Activated CD4-positive, alpha-beta memory T cell treated with anti-CD3 and anti-CD28 coated beads, Interleukin-2, amount 10 ng/mL, durations not matched to agents 7 days and 5 days (primary cell): ENCODE data around the gene CTSH. TPM values are rescaled to one million over a fixed set of nuclear protein-coding genes. Genes with fewer than 3 reads are reported as not detected.

ENCODE experiments used
- CTCF ChIA-PET: fragments of 350-600 bp; sonication (Branson Sonifier 250); formaldehyde crosslinking; loops from one replicate; lab custom pipeline; 2021; ENCODE audit warnings: antibody characterized with exemption, inconsistent platforms; lab: Charles Lee
- POLR2A ChIA-PET: fragments of 350-600 bp; sonication (Branson Sonifier 250); formaldehyde crosslinking; loops from one replicate; lab custom pipeline; 2021; ENCODE audit warnings: antibody characterized with exemption; lab: Charles Lee
- DNase-seq: peaks from one replicate; pipeline ENCODE4 v3.0.0-alpha.2; 2020
- H3K27ac Mint-ChIP-seq: one replicate; pipeline ENCODE4 v1.8.0; 2021; ENCODE audit warnings: mild to moderate bottlenecking, mixed read lengths
- H3K27me3 Mint-ChIP-seq: one replicate; pipeline ENCODE4 v1.8.0; 2021; ENCODE audit warnings: mixed read lengths
- H3K36me3 Mint-ChIP-seq: one replicate; pipeline ENCODE4 v1.8.0; 2021; ENCODE audit warnings: low read depth, mixed read lengths
- H3K4me1 Mint-ChIP-seq: one replicate; pipeline ENCODE4 v1.8.0; 2021; ENCODE audit warnings: mixed read lengths
- H3K4me3 Mint-ChIP-seq: one replicate; pipeline ENCODE4 v1.8.0; 2021; ENCODE audit warnings: mild to moderate bottlenecking, mixed read lengths
- H3K9me3 Mint-ChIP-seq: one replicate; pipeline ENCODE4 v1.8.0; 2021; ENCODE audit warnings: mixed read lengths
- total RNA-seq, 2 experiments: library from RNA; stranded (reverse); gene quantifications; one replicate each; pipeline ENCODE4 v1.2.3, GENCODE V29; 2021

The CTSH gene
- 100 to 1,000 TPM; 257 to 273 TPM for total RNA-seq

GRCh38 chr15:78944669-78945407 is at the start of gene CTSH:
TSS of gene CTSH (minus strand) at chr15:78945046. CDS start at chr15:78944981, 65 bp downstream.
- H3K27ac Mint-ChIP-seq: peak within 1 kb of the TSS; percentile 75
- CTCF ChIA-PET: no interaction called here
- peak within 1 kb of the TSS; percentile 83 for H3K4me3 Mint-ChIP-seq
- POLR2A ChIA-PET: interaction anchor here (0.9 to 2.1 kb wide), 8 partner anchors 9 to 380 kb away, joined by 3 to 12 read pairs (median 3); partner anchors contain the start of genes CHRNA5 and MORF4L1
- peaks cover 32% of the 10 kb centered on the region for H3K4me1 Mint-ChIP-seq
- peak; percentile 84 for DNase-seq
- no peaks in the 10 kb centered on the region for H3K9me3 Mint-ChIP-seq
- peaks cover 30% of the 10 kb centered on the region for H3K36me3 Mint-ChIP-seq
- H3K27me3 Mint-ChIP-seq: peaks cover 3% of the 10 kb centered on the region

- H3K27me3 Mint-ChIP-seq: peaks cover 2% of the 10 kb centered on the region
- no peaks in the 10 kb centered on the region for H3K9me3 Mint-ChIP-seq
- ChIA-PET CTCF (interaction anchor here (1.2 kb wide), 1 partner anchor 13 kb away, joined by 4 read pairs; no protein-coding TSS in a partner anchor), POLR2A (no interaction called here)
- no peak for DNase-seq
- H3K36me3 Mint-ChIP-seq: no peaks in the 10 kb centered on the region
- H3K27ac Mint-ChIP-seq: no peak overlapping the region
- H3K4me1 Mint-ChIP-seq: peaks cover under 1% of the 10 kb centered on the region
- no peak overlapping the region for H3K4me3 Mint-ChIP-seq
These were observed 49.2 kb upstream of the CTSH start for GRCh38 chr15:78993931-78994530.

DNA sequence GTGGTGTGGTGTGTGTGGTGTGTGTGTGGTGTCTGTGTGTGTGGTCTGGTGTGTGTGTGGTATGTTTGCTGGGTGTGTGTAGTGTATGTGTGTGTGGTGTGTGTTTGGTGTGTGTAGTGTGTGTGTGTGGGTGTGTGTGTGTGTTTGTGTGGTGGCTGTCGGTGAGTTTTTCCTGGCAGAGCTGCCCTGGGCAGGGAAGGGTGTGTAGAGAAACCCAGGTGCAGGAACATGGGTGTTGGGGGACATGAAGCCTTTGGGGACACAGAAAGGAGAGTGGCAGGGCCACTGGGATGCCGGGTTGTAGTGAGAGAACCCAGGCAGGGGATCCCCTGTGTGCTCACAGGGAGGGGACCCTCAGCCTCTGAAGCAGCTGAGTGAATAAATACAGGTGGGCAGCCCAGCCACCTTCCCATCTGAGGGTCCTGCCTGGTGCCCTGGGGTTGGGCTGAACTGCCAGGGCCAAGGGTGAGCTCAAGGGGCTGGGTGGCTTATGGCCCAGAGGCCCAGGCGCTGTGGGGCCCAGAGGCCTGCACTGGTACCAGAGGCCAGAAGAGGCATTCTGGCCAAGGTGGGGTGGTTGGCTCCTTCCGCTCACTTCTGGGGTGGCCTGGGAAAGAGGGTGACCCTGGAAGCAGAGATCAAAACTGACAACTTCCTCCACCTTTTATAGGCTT is 48.5 kb upstream of the CTSH start:
- no peak for DNase-seq
- ChIA-PET CTCF (interaction anchor here (1.2 kb wide), 1 partner anchor 12 kb away, joined by 4 read pairs; no protein-coding TSS in a partner anchor), POLR2A (no interaction called here)
- peaks cover 7% of the 10 kb centered on the region for H3K4me1 Mint-ChIP-seq
- no peak overlapping the region for H3K4me3 Mint-ChIP-seq
- no peak overlapping the region for H3K27ac Mint-ChIP-seq
- H3K27me3 Mint-ChIP-seq: peaks cover 2% of the 10 kb centered on the region
- H3K36me3 Mint-ChIP-seq: no peaks in the 10 kb centered on the region
- no peaks in the 10 kb centered on the region for H3K9me3 Mint-ChIP-seq

DNA sequence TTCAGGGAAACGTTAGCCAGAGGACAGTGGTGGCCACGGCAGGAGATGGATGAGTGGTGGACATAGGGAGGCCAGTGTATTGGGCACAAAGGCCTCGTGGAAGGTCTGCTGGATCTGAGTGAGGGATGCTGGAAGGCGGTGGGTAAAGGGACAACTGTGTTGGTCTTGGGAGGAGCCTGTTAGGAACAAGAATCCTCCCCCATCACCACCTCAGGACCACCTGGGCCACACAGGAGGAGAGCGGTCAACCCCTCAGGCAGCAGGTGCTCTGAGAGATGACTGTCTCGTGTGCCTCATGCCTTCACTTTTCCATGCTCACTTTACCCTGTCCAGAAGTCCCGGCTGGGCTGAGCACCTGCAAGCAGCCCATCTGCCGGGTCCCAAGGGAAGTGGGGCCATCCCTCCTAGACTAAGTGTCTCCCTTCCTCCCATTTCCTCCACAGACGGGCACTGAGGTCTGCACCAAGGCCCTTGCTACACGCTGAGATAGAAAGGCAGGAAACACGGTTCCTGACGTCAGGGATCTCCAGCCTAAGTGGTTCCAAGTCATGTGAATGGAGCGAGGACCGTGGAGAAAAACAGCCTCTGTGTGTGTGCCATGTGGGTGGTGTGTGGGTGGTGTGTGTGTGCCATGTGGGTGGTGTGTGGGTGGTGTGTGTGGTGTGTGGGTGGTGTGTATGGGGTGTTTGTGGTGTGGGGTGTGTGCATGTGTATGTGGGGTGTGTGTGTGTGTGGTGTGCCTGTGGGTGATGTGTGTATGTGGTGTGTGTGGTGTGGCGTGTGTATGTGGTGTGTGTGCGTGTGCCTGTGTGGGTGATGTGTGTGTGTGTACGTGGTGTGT is 47.8 kb upstream of the CTSH start:
- CTCF ChIA-PET: interaction anchor here (1.2 kb wide), 1 partner anchor 12 kb away, joined by 4 read pairs; no protein-coding TSS in a partner anchor
- H3K27me3 Mint-ChIP-seq: peaks cover 2% of the 10 kb centered on the region
- H3K4me3 Mint-ChIP-seq: no peak overlapping the region
- DNase-seq: no peak
- no peaks in the 10 kb centered on the region for H3K9me3 Mint-ChIP-seq
- POLR2A ChIA-PET: no interaction called here
- no peak overlapping the region for H3K27ac Mint-ChIP-seq
- peaks cover 14% of the 10 kb centered on the region for H3K4me1 Mint-ChIP-seq
- no peaks in the 10 kb centered on the region for H3K36me3 Mint-ChIP-seq

DNA sequence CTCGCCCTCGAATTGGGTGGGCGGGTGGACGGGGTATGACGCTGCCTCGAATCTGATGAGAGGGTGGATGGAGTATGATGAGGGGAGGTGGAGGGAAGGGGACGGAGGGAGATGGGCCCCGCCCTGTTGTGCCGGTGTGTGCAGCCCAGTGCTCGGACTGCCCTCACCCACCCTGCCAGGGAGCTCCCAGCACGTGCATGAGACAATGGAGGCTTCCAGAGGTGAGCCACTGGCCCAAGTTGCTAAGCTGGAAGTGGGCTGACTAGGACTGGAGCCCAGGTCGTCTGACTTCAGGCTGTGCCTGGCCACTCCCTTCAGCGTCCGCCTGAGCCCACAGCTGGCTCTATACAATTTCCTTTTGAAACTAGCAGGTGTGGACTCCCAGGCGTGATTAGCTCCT is 47.0 kb upstream of the CTSH start:
- H3K27ac Mint-ChIP-seq: no peak overlapping the region
- H3K9me3 Mint-ChIP-seq: no peaks in the 10 kb centered on the region
- H3K27me3 Mint-ChIP-seq: peaks cover 2% of the 10 kb centered on the region
- ChIA-PET POLR2A (no interaction called here), CTCF (no interaction called here)
- DNase-seq: no peak
- no peaks in the 10 kb centered on the region for H3K36me3 Mint-ChIP-seq
- no peak overlapping the region for H3K4me3 Mint-ChIP-seq
- H3K4me1 Mint-ChIP-seq: peaks cover 15% of the 10 kb centered on the region

DNA sequence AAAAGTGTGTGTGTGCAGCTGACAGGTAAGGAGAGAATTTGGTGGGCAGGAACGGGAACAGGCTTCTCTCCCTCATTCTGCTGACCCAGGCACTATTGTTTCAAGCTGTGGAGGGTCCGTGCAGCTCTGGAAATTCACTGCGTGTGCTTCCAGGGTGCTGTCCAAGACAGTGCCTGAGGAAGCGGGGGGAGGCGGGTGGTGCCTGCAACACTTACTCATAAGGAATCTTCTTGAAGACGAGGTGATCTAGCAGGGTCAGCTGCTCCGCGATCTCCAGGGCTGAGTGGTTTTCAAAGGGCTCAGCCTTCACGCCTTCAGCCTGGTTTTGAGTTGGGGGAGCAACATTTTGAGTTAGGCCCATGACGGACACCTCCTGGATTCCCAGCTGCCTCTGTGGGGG is 46.6 kb upstream of the CTSH start:
- peaks cover 15% of the 10 kb centered on the region for H3K4me1 Mint-ChIP-seq
- peaks cover 2% of the 10 kb centered on the region for H3K27me3 Mint-ChIP-seq
- no peaks in the 10 kb centered on the region for H3K9me3 Mint-ChIP-seq
- POLR2A ChIA-PET: no interaction called here
- H3K27ac Mint-ChIP-seq: no peak overlapping the region
- no peak for DNase-seq
- H3K4me3 Mint-ChIP-seq: no peak overlapping the region
- no peaks in the 10 kb centered on the region for H3K36me3 Mint-ChIP-seq
- CTCF ChIA-PET: no interaction called here

DNA sequence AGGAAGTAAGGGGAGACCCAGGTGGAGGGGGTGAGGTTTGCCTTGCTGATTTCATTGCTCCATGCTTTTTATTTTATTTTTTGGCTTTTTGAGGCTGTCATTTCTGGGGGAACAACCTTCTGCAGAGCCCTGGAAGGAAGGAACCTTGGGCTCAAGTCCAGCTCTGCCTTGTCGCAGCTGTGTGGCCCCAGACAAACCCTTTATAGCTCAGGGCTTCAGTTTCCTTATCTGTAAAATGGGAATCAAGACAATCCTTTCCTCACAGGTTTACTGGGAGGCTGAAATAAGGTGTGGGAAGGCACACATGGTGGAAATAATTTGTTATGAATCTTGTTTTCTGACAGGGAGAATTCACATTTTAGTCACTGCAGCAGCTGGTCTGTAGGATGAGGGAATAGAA is 45.4 kb upstream of the CTSH start:
- ChIA-PET POLR2A (no interaction called here), CTCF (no interaction called here)
- H3K27me3 Mint-ChIP-seq: peaks cover 4% of the 10 kb centered on the region
- H3K36me3 Mint-ChIP-seq: no peaks in the 10 kb centered on the region
- no peak overlapping the region for H3K27ac Mint-ChIP-seq
- no peak for DNase-seq
- H3K9me3 Mint-ChIP-seq: no peaks in the 10 kb centered on the region
- no peak overlapping the region for H3K4me3 Mint-ChIP-seq
- H3K4me1 Mint-ChIP-seq: peaks cover 15% of the 10 kb centered on the region

- no peak overlapping the region for H3K27ac Mint-ChIP-seq
- no peak for DNase-seq
- no peaks in the 10 kb centered on the region for H3K9me3 Mint-ChIP-seq
- CTCF ChIA-PET: interaction anchor here (1.2 kb wide), 1 partner anchor 83 kb away, joined by 3 read pairs; no protein-coding TSS in a partner anchor
- H3K4me1 Mint-ChIP-seq: peaks cover 15% of the 10 kb centered on the region
- H3K27me3 Mint-ChIP-seq: peaks cover 4% of the 10 kb centered on the region
- no peak overlapping the region for H3K4me3 Mint-ChIP-seq
- POLR2A ChIA-PET: no interaction called here
- H3K36me3 Mint-ChIP-seq: no peaks in the 10 kb centered on the region
These were observed 44.9 kb upstream of the CTSH start for GRCh38 chr15:78989701-78990240.

GRCh38 chr15:78988361-78988911 is 43.6 kb upstream of the CTSH start:
- no peak overlapping the region for H3K4me3 Mint-ChIP-seq
- ChIA-PET CTCF (interaction anchor here (0.8 to 1.9 kb wide), 3 partner anchors 8 to 81 kb away, joined by 3 to 4 read pairs (median 3); no protein-coding TSS in a partner anchor), POLR2A (no interaction called here)
- no peaks in the 10 kb centered on the region for H3K36me3 Mint-ChIP-seq
- H3K27me3 Mint-ChIP-seq: peaks cover 11% of the 10 kb centered on the region
- H3K27ac Mint-ChIP-seq: no peak overlapping the region
- H3K4me1 Mint-ChIP-seq: peaks cover 15% of the 10 kb centered on the region
- peak; percentile 47 for DNase-seq
- no peaks in the 10 kb centered on the region for H3K9me3 Mint-ChIP-seq

- POLR2A ChIA-PET: no interaction called here
- no peak for DNase-seq
- Mint-ChIP-seq H3K27ac (no peak overlapping the region), H3K27me3 (peaks cover 12% of the 10 kb centered on the region), H3K4me1 (peaks cover 15% of the 10 kb centered on the region), H3K9me3 (no peaks in the 10 kb centered on the region), H3K4me3 (no peak overlapping the region), H3K36me3 (no peaks in the 10 kb centered on the region)
- CTCF ChIA-PET: interaction anchor here (1.9 kb wide), 1 partner anchor 19 kb away, joined by 4 read pairs; no protein-coding TSS in a partner anchor
These were observed 42.9 kb upstream of the CTSH start for GRCh38 chr15:78987556-78988360.

GRCh38 chr15:78985859-78986475 is 41.1 kb upstream of the CTSH start:
- peaks cover 15% of the 10 kb centered on the region for H3K4me1 Mint-ChIP-seq
- ChIA-PET POLR2A (no interaction called here), CTCF (no interaction called here)
- no peak overlapping the region for H3K4me3 Mint-ChIP-seq
- no peak overlapping the region for H3K27ac Mint-ChIP-seq
- no peak for DNase-seq
- no peaks in the 10 kb centered on the region for H3K36me3 Mint-ChIP-seq
- H3K9me3 Mint-ChIP-seq: no peaks in the 10 kb centered on the region
- H3K27me3 Mint-ChIP-seq: peaks cover 11% of the 10 kb centered on the region
